Measurements from ENCODE around the gene CELF4.

CELF4 gene

GRCh38 chr18:37489011-37489410 is 76.6 kb downstream of the CELF4 start:
- peaks cover 44% of the 10 kb centered on the region for H3K27me3 ChIP-seq (ENCODE audit: insufficient read depth, poor library complexity, severe bottlenecking)
- no peak overlapping the region for H3K4me3 ChIP-seq (replicated peaks; ENCODE audit: insufficient read depth, low read length)
- TF ChIP-seq POLR2AphosphoS5 (IDR thresholded peaks at IDR 0.05; ENCODE audit: low read depth) (no peak), GABPA (IDR thresholded peaks at IDR 0.05; ENCODE audit: low read depth) (no peak), SPI1 (IDR thresholded peaks at IDR 0.05; ENCODE audit: borderline replicate concordance, low read depth) (no peak), CTCF (IDR thresholded peaks at IDR 0.05; ENCODE audit: insufficient read depth, low read length) (no peak), REST (IDR thresholded peaks at IDR 0.05; ENCODE audit: insufficient replicate concordance, low read depth) (no peak)
- no peak for DNase-seq (ENCODE audit: low read depth in 1 of 2, low spot score in 1 of 2)
- H3K27ac ChIP-seq (replicated peaks) = no peak overlapping the region

- Histone ChIP-seq H3K27me3 (ENCODE audit: insufficient read depth, poor library complexity, severe bottlenecking) (peaks cover 48% of the 10 kb centered on the region), H3K4me3 (replicated peaks; ENCODE audit: insufficient read depth, low read length) (no peak overlapping the region), H3K27ac (replicated peaks) (no peak overlapping the region)
- TF ChIP-seq POLR2AphosphoS5 (IDR thresholded peaks at IDR 0.05; ENCODE audit: low read depth) = no peak
- TF ChIP-seq REST (IDR thresholded peaks at IDR 0.05; ENCODE audit: insufficient replicate concordance, low read depth) = no peak
- no peak for TF ChIP-seq SPI1 (IDR thresholded peaks at IDR 0.05; ENCODE audit: borderline replicate concordance, low read depth)
- TF ChIP-seq GABPA (IDR thresholded peaks at IDR 0.05; ENCODE audit: low read depth) = no peak
- no peak for TF ChIP-seq CTCF (IDR thresholded peaks at IDR 0.05; ENCODE audit: insufficient read depth, low read length)
- DNase-seq (ENCODE audit: low read depth in 1 of 2, low spot score in 1 of 2) = no peak
These were observed 78.2 kb downstream of the CELF4 start for GRCh38 chr18:37487400-37487867.

- Histone ChIP-seq H3K27me3 (ENCODE audit: insufficient read depth, poor library complexity, severe bottlenecking) (peaks cover 48% of the 10 kb centered on the region), H3K4me3 (replicated peaks; ENCODE audit: insufficient read depth, low read length) (no peak overlapping the region), H3K27ac (replicated peaks) (no peak overlapping the region)
- TF ChIP-seq SPI1 (IDR thresholded peaks at IDR 0.05; ENCODE audit: borderline replicate concordance, low read depth) (no peak), REST (IDR thresholded peaks at IDR 0.05; ENCODE audit: insufficient replicate concordance, low read depth) (no peak), GABPA (IDR thresholded peaks at IDR 0.05; ENCODE audit: low read depth) (no peak), POLR2AphosphoS5 (IDR thresholded peaks at IDR 0.05; ENCODE audit: low read depth) (no peak), CTCF (IDR thresholded peaks at IDR 0.05; ENCODE audit: insufficient read depth, low read length) (no peak)
- DNase-seq (ENCODE audit: low read depth in 1 of 2, low spot score in 1 of 2) = no peak
These were observed 78.8 kb downstream of the CELF4 start for GRCh38 chr18:37486848-37487247.
